HCT116 (cell line): ENCODE data around the gene ZNF862. TPM values are rescaled to one million over a fixed set of nuclear protein-coding genes. Genes with fewer than 3 reads are reported as not detected.

Experiments
- ATAC-seq: fragments of 200-7000 bp; cut with Tn5 transposase; 2 replicates; pipeline ENCODE4 v1.9.1; 2020; ENCODE audit warnings: mild to moderate bottlenecking, moderate library complexity
- BruUV-seq: library from RNA; stranded (reverse); fragments of 400-500 nt; replicated peaks from 2 replicates; lab custom pipeline; 2021; lab: Mats Ljungman, UMichigan
- CTCF ChIA-PET: fragments of 300-600 bp; sonication (Branson Sonifier 250); formaldehyde crosslinking; loops from one replicate; lab custom pipeline; 2021; ENCODE audit warnings: antibody characterized with exemption; lab: Charles Lee
- POLR2A ChIA-PET: fragments of 300-600, 350-600 bp; sonication (Branson Sonifier 250); formaldehyde crosslinking; loops from one replicate; lab custom pipeline; 2021; ENCODE audit warnings: antibody characterized with exemption; lab: Charles Lee
- RAD21 ChIA-PET, 2 experiments: fragments of 300-600 bp; sonication (Branson Sonifier 250); formaldehyde crosslinking; loops; one replicate each; lab custom pipeline; 2023; ENCODE audit warnings: low total read pairs in 2 of 2; ENCODE audit not compliant: uncharacterized antibody in 2 of 2, unreplicated experiment in 2 of 2, low non-redundant PET in 1 of 2; lab: Charles Lee
- DNase-seq: peaks from one replicate; pipeline ENCODE4 v3.0.0-alpha.2; 2010; ENCODE audit warnings: low read depth, low spot score
- H2AFZ ChIP-seq: fragments of 200-600 bp; shearing (Covaris generic), sonication (generic); 2 replicates; pipeline ENCODE4 v1.6.1; 2017; ENCODE audit warnings: low read depth, mixed run types, mixed read lengths, antibody characterized with exemption, low read length; ENCODE audit not compliant: poor library complexity, severe bottlenecking
- H3K27ac ChIP-seq: 2 replicates; pipeline ENCODE4 v1.5.1; 2012; ENCODE audit warnings: low read depth, low read length
- H3K27me3 ChIP-seq: fragments of 200-600 bp; sonication (generic); 2 replicates; pipeline ENCODE4 v1.6.1; 2016; ENCODE audit warnings: mixed run types, low read length, mixed read lengths; ENCODE audit not compliant: insufficient read depth
- H3K36me3 ChIP-seq, 2 experiments: fragments of 200-500 bp in 1 of 2; fragments of 200-600 bp in 1 of 2; sonication (Bioruptor generic) in 1 of 2; sonication (generic) in 1 of 2; 2 replicates each; pipeline versions ENCODE4 v1.5.1 to v1.6.1; 2014 to 2016; ENCODE audit warnings: low read length in 2 of 2, inconsistent platforms in 1 of 2, mixed read lengths in 1 of 2, mixed run types in 1 of 2; ENCODE audit not compliant: insufficient read depth in 2 of 2, control insufficient read depth in 1 of 2
- H3K4me1 ChIP-seq, 2 experiments: fragments of 200-600 bp in 1 of 2; sonication (generic) in 1 of 2; 2 replicates each; pipeline versions ENCODE4 v1.5.1 to v1.6.1; 2012 to 2017; ENCODE audit warnings: low read length in 2 of 2, inconsistent platforms in 1 of 2, mild to moderate bottlenecking in 1 of 2, mixed read lengths in 1 of 2, mixed run types in 1 of 2, moderate library complexity in 1 of 2; ENCODE audit not compliant: insufficient read depth in 2 of 2, control insufficient read depth in 1 of 2
- H3K4me2 ChIP-seq: fragments of 200-600 bp; sonication (generic); 2 replicates; pipeline ENCODE4 v1.6.1; 2017; ENCODE audit warnings: mixed run types, low read length, mixed read lengths
- H3K4me3 ChIP-seq, 2 experiments: fragments of 200-600 bp in 1 of 2; sonication (generic) in 1 of 2; replicated peaks in 1 of 2; 2 replicates each; pipeline ENCODE4 v1.5.1; 2011 to 2016; ENCODE audit warnings: low read length in 2 of 2, control low read depth in 1 of 2, low read depth in 1 of 2, mild to moderate bottlenecking in 1 of 2, mixed read lengths in 1 of 2, mixed run types in 1 of 2
- H3K79me2 ChIP-seq: fragments of 200-600 bp; sonication (generic); 2 replicates; pipeline ENCODE4 v1.6.1; 2017; ENCODE audit warnings: mild to moderate bottlenecking, mixed run types, low read length, moderate library complexity, mixed read lengths; ENCODE audit not compliant: insufficient read depth
- H3K9ac ChIP-seq: fragments of 200-600 bp; sonication (generic); 2 replicates; pipeline ENCODE4 v1.6.1; 2016; ENCODE audit warnings: low read length, mixed read lengths
- H3K9me2 ChIP-seq: fragments of 200-600 bp; sonication (generic), shearing (Covaris generic); 2 replicates; pipeline ENCODE4 v1.6.1; 2017; ENCODE audit warnings: mixed run types, mild to moderate bottlenecking, moderate library complexity; ENCODE audit not compliant: insufficient read depth
- H3K9me3 ChIP-seq, 2 experiments: fragments of 200-500 bp in 1 of 2; fragments of 200-600 bp in 1 of 2; sonication (Bioruptor generic) in 1 of 2; sonication (generic) in 1 of 2; 2 replicates each; pipeline ENCODE4 v1.6.1; 2014 to 2017; ENCODE audit warnings: low read length in 2 of 2, mixed read lengths in 2 of 2, inconsistent platforms in 1 of 2, low read depth in 1 of 2, mild to moderate bottlenecking in 1 of 2, mixed run types in 1 of 2, moderate library complexity in 1 of 2; ENCODE audit not compliant: control insufficient read depth in 1 of 2, insufficient read depth in 1 of 2
- H4K20me1 ChIP-seq: fragments of 200-600 bp; sonication (generic), shearing (Covaris generic); 2 replicates; pipeline ENCODE4 v1.6.1; 2017; ENCODE audit warnings: mixed run types, mild to moderate bottlenecking, moderate library complexity; ENCODE audit not compliant: insufficient read depth
- JUND ChIP-seq: IDR thresholded peaks from 2 replicates; pipeline ENCODE4 v1.6.1; 2012
- SIN3A ChIP-seq: IDR thresholded peaks from 2 replicates; pipeline ENCODE4 v1.6.1; 2012; ENCODE audit warnings: low read depth
- ZNF274 ChIP-seq: fragments of 200-500 bp; sonication (Bioruptor generic); IDR thresholded peaks from 2 replicates; pipeline ENCODE4 v1.6.1; 2014; ENCODE audit warnings: mild to moderate bottlenecking, low read depth, low read length, inconsistent platforms
- intact Hi-C: fragments of 100-400 bp; cut with micrococcal nuclease; formaldehyde crosslinking; loops from 2 replicates; pipeline ENCODE4 v1.10.0; 2022
- total RNA-seq: library from RNA; stranded (reverse); gene quantifications from one replicate; pipeline ENCODE4 v1.2.1, GENCODE V29; 2021; ENCODE audit not compliant: unreplicated experiment
- TF ChIP-seq, protein P1 (sequence below): IDR thresholded peaks from 2 replicates; pipeline ENCODE4 v1.6.1; 2011; ENCODE audit warnings: mild to moderate bottlenecking, low read length, moderate library complexity; ENCODE audit not compliant: insufficient replicate concordance; ENCODE audit errors: extremely low read depth
- TF ChIP-seq, protein P2 (sequence below), 3 experiments: fragments of 200-600 bp in 1 of 3; sonication (generic) in 1 of 3; IDR thresholded peaks in 2 of 3; conservative IDR thresholded peaks in 1 of 3; 2 replicates each; pipeline ENCODE4 v1.5.1; 2012 to 2017; ENCODE audit warnings: low read depth in 2 of 3, low read length in 2 of 3, antibody characterized with exemption in 1 of 3, borderline replicate concordance in 1 of 3, control low read depth in 1 of 3, mild to moderate bottlenecking in 1 of 3, mixed read lengths in 1 of 3, mixed run types in 1 of 3, moderate library complexity in 1 of 3; ENCODE audit not compliant: insufficient read depth in 1 of 3
- TF ChIP-seq, protein P3 (sequence below): IDR thresholded peaks from 2 replicates; pipeline ENCODE4 v1.6.1; 2012

The ZNF862 gene
- total RNA-seq, 1 experiment from 2014 or later: 8.5 TPM

DNA sequence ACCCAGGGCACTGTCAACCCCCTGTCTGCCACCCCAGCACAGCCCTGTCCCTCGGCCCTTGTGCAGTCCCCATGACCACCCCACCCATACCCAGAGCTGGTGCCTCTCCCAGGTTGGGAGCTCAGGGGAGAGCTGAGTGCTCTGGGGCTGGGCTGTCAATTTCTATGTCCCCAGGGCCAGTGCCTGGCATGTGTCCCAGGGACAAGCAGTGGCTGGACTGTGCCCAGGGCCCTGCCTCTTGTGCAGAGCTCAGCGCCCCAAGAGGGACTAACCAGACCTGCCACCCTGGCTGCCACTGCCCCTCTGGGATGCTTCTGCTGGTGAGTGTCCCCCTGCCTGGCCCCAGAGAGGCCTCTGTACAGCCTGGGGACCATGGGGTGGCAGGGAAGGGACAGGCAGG, 29.0 kb upstream of the ZNF862 start (continued):
- TF ChIP-seq ZNF274 (no peak), SIN3A (no peak)

DNA sequence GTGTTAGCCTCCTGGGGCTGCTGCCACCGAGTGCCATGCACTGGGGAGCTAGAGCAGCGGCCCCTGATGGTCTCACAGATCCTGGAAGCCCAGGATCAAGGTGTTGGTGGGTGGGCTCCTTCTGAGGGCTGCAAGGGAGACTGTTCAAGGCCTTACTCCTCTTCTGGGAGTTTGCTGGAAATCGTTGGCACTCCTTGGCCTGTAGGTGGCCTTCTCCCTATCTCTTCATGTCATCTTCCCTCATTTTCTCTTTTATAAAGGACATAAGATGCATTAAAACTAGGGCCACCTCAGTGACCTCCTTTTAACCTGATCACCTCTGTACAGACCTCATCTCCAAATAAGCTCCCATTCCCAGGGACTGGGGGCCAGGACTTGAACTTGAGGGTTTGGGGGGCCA, 27.0 kb upstream of the ZNF862 start:
- no peak overlapping the region for H2AFZ ChIP-seq
- no peaks in the 10 kb centered on the region for H3K36me3 ChIP-seq
- no peak overlapping the region for H3K9ac ChIP-seq
- H3K4me1 ChIP-seq: no peaks in the 10 kb centered on the region
- DNase-seq (no peak), ATAC-seq (peak; percentile 58)
- no peaks in the 10 kb centered on the region for H4K20me1 ChIP-seq
- TF ChIP-seq, protein P1, sequence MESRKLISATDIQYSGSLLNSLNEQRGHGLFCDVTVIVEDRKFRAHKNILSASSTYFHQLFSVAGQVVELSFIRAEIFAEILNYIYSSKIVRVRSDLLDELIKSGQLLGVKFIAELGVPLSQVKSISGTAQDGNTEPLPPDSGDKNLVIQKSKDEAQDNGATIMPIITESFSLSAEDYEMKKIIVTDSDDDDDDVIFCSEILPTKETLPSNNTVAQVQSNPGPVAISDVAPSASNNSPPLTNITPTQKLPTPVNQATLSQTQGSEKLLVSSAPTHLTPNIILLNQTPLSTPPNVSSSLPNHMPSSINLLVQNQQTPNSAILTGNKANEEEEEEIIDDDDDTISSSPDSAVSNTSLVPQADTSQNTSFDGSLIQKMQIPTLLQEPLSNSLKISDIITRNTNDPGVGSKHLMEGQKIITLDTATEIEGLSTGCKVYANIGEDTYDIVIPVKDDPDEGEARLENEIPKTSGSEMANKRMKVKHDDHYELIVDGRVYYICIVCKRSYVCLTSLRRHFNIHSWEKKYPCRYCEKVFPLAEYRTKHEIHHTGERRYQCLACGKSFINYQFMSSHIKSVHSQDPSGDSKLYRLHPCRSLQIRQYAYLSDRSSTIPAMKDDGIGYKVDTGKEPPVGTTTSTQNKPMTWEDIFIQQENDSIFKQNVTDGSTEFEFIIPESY: no peak
- TF ChIP-seq, protein P2, sequence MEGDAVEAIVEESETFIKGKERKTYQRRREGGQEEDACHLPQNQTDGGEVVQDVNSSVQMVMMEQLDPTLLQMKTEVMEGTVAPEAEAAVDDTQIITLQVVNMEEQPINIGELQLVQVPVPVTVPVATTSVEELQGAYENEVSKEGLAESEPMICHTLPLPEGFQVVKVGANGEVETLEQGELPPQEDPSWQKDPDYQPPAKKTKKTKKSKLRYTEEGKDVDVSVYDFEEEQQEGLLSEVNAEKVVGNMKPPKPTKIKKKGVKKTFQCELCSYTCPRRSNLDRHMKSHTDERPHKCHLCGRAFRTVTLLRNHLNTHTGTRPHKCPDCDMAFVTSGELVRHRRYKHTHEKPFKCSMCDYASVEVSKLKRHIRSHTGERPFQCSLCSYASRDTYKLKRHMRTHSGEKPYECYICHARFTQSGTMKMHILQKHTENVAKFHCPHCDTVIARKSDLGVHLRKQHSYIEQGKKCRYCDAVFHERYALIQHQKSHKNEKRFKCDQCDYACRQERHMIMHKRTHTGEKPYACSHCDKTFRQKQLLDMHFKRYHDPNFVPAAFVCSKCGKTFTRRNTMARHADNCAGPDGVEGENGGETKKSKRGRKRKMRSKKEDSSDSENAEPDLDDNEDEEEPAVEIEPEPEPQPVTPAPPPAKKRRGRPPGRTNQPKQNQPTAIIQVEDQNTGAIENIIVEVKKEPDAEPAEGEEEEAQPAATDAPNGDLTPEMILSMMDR (IDR thresholded peaks at IDR 0.05 in 2 of 3, conservative IDR thresholded peaks at IDR 0.05 in 1 of 3; ENCODE audit: borderline replicate concordance in 1 of 3, insufficient read depth in 1 of 3, low read depth in 2 of 3, low read length in 2 of 3): peak in 2 of 3 experiments; percentile 51 to 52; a peak in 5 of 6 replicates
- TF ChIP-seq JUND: no peak
- TF ChIP-seq, protein P3, sequence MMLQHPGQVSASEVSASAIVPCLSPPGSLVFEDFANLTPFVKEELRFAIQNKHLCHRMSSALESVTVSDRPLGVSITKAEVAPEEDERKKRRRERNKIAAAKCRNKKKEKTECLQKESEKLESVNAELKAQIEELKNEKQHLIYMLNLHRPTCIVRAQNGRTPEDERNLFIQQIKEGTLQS: no peak
- ChIA-PET POLR2A (no interaction called here), CTCF (no interaction called here), RAD21 (no interaction called here)
- H3K4me2 ChIP-seq: no peak overlapping the region
- no peaks in the 10 kb centered on the region for H3K9me3 ChIP-seq
- H3K9me2 ChIP-seq: no peaks in the 10 kb centered on the region
- intact Hi-C loops: no loop called here
- no peak overlapping the region for H3K4me3 ChIP-seq
- no peaks in the 10 kb centered on the region for H3K27me3 ChIP-seq
- no TSS peak for BruUV-seq
- no peak overlapping the region for H3K27ac ChIP-seq
- H3K79me2 ChIP-seq: no peaks in the 10 kb centered on the region
